Stimulated activated CD8-positive, alpha-beta memory T cell treated with anti-CD3 and anti-CD28 coated beads, Interleukin-2, amount 100 ng/mL, for 1 hour (primary cell): ENCODE data around the gene FILIP1.
A peak's percentile ranks its signal among the peaks of the same experiment; 100 is the strongest.

ENCODE experiments used
- DNase-seq, 2 donors: peaks; one replicate each; pipeline ENCODE4 v3.0.0-alpha.2; 2020; ENCODE audit warnings: low read depth in 2 of 2

FILIP1 gene

GRCh38 chr6:75292555-75292954, 201.0 kb downstream of the FILIP1 start:
- no peak for DNase-seq

- no peak for DNase-seq
Measured at GRCh38 chr6:75291744-75292143, 201.9 kb downstream of the FILIP1 start.

DNA sequence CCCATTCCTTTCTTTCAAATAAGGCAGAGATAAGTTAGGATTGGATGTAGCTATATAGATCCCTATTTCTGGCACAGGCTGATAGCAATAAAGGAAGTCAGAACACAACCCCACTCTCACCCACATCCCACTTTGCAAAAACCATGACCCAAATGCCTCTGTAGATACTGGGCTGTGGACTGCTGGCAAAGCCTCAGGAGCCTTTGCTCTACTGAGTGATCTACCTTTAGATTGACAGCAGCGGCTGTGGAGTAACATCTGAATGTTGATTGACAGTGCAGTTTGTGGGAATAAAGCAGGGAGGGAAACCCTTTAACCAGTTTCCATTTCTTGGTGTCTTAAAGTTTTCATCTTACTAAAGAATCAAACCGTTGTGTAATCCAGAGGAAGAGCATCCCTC, 202.3 kb downstream of the FILIP1 start:
- no peak for DNase-seq

DNA sequence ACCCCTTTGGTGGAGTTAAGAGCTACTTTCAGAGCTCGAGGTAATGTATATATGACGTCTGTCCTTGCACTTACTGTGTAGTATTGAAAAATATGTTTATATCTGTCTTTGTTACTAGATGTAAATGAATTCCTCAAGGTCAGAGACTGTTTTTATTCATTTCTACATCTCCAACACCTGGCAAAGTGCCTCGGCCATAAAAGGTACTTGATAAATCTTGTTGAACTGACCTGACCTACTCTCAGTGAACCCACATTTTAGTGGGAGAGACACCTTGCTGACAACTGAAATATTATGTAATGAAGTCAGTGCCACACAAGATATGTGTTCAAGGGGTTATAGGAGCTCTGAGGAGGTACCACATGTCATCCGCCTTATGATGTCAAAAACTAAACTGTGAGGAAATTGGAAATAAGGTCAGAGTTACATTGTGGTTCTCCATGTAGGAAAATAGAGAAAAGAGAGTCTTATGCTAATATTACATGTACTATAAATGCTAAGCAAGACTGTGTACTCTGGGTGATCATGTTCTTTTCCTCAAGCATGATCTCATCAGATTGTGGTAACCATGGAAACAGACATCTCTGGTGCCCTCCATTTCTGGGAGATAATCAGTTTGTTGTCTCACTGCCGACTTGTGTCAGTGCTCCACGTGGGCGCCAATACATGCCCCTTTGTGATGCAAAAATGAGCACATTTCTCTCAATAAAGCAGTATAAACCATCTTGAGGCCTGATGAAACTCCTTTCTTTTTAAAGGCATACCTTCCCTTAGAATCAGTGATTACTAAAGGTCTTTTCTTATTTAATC, 203.3 kb downstream of the FILIP1 start:
- no peak for DNase-seq

DNA sequence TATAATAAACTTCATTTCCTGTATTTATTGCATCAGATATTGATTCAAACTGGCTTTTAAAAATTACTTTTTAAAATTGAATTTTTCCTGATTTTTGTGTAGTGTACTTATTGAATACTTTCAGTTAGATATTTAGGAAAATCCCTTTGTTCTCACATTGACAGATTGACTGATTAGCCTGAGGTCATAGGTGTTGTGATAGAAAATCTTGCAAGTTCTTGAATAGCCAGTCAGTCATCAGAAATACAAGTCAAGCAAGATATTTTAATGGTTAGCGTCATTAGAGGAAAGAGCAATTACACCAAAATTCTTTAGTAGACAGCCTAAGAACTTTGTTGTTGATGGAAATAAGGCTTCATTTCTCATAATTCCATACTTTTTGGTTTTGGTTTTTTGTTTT, 205.6 kb downstream of the FILIP1 start:
- no peak for DNase-seq

DNA sequence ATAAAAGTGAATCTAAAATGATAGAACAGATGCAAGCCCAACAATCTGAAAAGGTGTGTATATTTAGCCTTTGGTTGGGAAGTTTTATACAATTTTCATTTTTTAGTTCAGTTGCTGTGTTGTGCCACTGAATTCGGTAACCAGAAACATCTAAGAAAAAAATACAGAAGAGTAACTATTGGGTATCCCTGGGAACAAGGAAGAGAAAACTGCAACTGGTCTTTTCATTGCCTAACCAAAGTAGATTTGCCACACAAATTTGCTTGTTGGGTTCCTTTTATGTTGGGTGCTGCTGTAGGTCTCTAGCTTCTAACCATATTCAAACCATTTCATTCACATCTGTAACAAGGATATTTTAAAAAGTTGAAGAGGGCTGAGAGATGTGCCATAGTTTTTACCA, 206.2 kb downstream of the FILIP1 start:
- no peak for DNase-seq

DNA sequence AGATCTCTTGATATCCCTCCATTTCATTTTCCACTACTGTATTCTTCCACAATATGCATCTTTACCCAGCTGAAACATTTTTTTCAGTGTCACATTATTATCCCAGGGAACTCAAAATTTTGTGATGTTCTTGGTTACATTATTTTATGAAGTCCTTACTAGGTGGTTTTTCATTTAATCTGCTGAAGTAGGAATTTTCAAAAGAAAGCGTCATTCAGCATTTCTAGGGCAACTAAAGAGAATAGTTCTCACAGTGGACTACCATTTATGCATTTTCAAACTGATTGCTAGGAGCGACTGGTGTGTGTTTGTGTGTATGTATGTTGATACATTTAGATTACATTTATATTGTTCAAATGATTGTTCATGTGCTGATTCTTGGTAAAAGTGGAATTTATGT, 206.6 kb downstream of the FILIP1 start:
- DNase-seq, result no peak

- DNase-seq, result no peak
Measured at GRCh38 chr6:75285283-75285639, 208.3 kb downstream of the FILIP1 start.

- DNase-seq, result peak; percentile 87 to 91
Measured at GRCh38 chr6:75284632-75285282, 208.8 kb downstream of the FILIP1 start, which contains the start of gene TMEM30A. TMEM30A (minus strand) TSS chr6:75284792; CDS start chr6:75284638, 154 bp downstream.

- DNase-seq, result no peak
Measured at GRCh38 chr6:75283907-75284631, 209.5 kb downstream of the FILIP1 start.

- DNase-seq, result no peak
Measured at GRCh38 chr6:75282706-75283105, 210.9 kb downstream of the FILIP1 start.

- no peak for DNase-seq
Measured at GRCh38 chr6:75281653-75282052, 211.9 kb downstream of the FILIP1 start.

DNA sequence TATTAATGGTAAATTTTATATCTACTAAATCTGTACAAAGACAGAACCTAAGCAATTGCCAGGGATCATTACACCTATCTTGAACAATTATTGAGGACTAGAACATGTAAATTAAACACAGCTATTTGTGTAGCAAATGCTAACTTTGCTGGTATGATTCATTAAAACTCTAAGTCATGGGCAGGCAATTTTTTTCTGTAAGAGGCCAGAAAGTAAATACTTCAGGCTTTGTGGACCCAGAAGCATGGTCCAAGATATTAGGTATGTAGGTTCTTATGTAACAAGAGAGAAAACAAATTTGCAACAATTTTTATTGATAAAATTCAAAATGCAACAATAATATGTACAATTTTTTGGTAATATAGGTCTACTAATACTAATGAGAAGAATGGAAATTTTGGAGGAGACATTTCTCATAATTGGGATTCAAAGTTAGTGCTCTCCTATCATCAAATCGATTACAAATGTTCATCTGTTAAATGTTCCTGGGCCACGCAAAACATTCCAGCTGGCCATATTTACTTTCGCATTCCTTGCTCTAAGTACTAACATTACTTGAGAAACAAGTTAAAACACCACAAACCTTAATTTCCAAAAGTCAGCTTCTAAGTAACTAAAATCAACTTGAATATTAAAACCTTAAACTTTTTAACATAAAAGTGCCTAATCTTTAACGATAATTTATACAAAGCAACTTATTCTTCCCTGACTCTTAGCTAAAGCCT, 213.3 kb downstream of the FILIP1 start:
- no peak for DNase-seq

DNA sequence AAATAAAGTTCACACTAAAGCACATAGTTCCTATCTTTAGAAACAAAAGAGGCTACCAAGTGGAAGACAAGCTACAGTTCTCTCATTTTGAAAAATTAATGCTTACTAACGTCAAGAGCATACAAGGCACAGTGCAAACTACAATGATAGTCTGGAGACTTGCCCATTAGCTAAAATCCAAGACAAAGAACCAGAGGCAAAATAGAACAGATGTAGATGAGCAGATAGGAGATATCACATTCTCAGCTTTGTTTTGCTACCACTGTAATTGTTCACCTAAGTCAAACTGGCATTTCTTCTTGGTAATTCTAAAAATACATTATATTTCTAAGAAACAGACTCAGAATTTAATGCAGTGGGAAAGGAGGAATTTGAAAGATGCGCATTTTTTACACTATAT, 214.2 kb downstream of the FILIP1 start:
- no peak for DNase-seq

- DNase-seq, result no peak
Measured at GRCh38 chr6:75278474-75279077, 215.0 kb downstream of the FILIP1 start.

DNA sequence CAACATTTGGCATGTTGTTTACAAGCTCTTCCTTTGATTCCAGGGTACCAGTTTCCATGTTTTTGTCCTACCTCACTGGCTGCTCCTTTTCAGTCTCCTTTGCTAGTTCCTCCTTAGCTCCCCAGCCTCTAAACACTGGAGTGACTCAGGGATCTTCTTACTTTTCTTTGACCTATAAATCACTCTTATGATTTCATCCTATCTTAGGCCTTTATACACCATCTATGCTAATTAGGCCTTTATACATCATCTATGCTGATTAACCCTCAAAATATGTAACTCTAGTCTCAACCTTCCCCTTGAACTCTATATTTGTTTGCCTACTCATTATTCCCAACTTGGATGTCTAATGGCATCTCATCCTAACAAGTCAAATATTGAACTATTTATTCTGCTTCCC, 218.5 kb downstream of the FILIP1 start:
- DNase-seq, result no peak

DNA sequence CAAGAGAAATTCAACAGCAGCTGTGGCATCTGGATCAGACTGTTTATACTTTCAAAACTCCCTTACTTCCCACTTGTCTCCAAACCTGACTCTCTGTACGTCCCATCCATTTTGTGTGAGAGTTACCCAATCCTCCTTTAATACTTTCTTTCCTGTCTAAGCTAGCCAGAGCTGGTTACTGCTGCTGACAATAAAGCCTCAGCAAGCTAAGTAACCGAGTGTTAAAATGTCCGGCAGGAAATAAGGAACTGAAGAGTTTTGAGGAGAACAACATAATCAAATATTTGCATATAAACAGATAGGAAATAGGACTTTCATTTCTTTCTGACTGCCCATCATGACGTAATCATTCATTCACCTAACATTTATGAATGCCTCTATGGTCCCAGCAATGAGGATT, 220.6 kb downstream of the FILIP1 start:
- no peak for DNase-seq

DNA sequence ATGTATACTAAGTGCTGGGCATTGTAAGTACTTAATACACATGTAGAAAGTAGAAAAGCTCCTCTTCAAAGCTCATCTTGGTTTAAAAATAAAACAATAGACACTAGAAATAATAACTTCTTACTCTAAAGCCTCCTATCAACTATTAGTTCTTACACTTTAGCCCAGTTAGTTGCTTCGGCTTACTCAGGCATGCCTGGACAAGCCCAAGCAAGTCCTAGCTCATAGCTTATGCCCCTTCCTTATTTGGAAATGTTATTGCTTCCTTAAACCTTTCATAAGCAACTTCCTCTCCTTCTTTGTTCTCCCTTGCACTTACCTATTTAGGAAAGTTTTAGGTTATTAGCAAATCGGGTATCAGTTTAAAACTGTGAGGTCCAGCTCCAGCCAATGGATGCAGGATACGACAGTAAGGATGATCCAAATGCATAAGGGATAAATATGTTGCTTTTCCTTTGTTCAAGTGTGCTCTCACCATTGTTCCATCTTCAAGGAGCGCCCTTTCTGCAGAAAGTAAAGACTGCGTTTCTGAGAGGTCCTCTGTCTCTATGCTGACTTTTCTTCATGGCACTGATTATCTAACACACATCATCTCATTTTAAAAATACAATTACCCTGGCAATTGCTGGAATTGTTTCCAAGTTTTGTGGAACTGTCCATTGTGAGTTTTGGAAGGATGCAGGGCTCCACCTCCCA, 221.3 kb downstream of the FILIP1 start:
- no peak for DNase-seq

GRCh38 chr6:75268988-75269354, 224.6 kb downstream of the FILIP1 start:
- no peak for DNase-seq

- DNase-seq, result no peak
Measured at GRCh38 chr6:75268121-75268987, 225.2 kb downstream of the FILIP1 start.
